Peyer's patch (tissue), 4 donors: Measurements from ENCODE around the gene SLC39A7. TPM values are rescaled to one million over a fixed set of nuclear protein-coding genes. Genes with fewer than 3 reads are reported as not detected.

ENCODE experiments used
- DNase-seq, 3 donors: peaks; one replicate each; pipeline ENCODE4 v3.0.0-alpha.2; 2017 to 2019
- H3K27ac ChIP-seq, 4 donors: fragments of 200-600 bp; sonication (generic); one replicate each; pipeline ENCODE4 v1.5.1; 2016 to 2019
- H3K27me3 ChIP-seq, 2 donors: fragments of 200-600 bp; sonication (generic); one replicate each; pipeline ENCODE4 v1.5.1; 2019
- H3K36me3 ChIP-seq, 3 donors: fragments of 200-600 bp; sonication (generic); one replicate each; pipeline ENCODE4 v1.5.1; 2016 to 2019
- H3K4me1 ChIP-seq, 4 donors: fragments of 200-600 bp; sonication (generic); one replicate each; pipeline ENCODE4 v1.5.1; 2016 to 2019
- H3K4me3 ChIP-seq, 4 donors: fragments of 200-600 bp; sonication (generic); 1 replicate in 3 of 4; 2 replicates in 1 of 4; pipeline ENCODE4 v1.5.1; 2016 to 2019; ENCODE audit warnings: mild to moderate bottlenecking in 1 of 4
- H3K9me3 ChIP-seq, 4 donors: fragments of 200-600 bp; sonication (generic); one replicate each; pipeline ENCODE4 v1.5.1; 2016 to 2019; ENCODE audit warnings: mild to moderate bottlenecking in 1 of 4
- POLR2A ChIP-seq, 2 donors: fragments of 450-650 bp; IDR thresholded peaks; one replicate each; pipeline ENCODE4 v1.5.1; 2017; ENCODE audit warnings: antibody characterized with exemption in 2 of 2, mild to moderate bottlenecking in 2 of 2, moderate library complexity in 2 of 2
- total RNA-seq, 4 donors: library from RNA; depleted of rRNA; stranded (reverse); fragments of >200 nt; gene quantifications; one replicate each; pipeline ENCODE4 v1.1.0, GENCODE V29; 2016
- TF ChIP-seq, protein P1 (sequence below), 6 experiments: fragments of 450-650 bp in 4 of 6; fragments of 200-600 bp in 2 of 6; sonication (generic) in 1 of 6; IDR thresholded peaks; one replicate each; pipeline ENCODE4 v1.5.1; 2017 to 2019; ENCODE audit warnings: antibody characterized with exemption in 6 of 6, mild to moderate bottlenecking in 3 of 6, moderate library complexity in 1 of 6

The SLC39A7 gene
- total RNA-seq, 4 donors from 2014 or later, result 33.8 to 99.0 (median 55.0) TPM

DNA sequence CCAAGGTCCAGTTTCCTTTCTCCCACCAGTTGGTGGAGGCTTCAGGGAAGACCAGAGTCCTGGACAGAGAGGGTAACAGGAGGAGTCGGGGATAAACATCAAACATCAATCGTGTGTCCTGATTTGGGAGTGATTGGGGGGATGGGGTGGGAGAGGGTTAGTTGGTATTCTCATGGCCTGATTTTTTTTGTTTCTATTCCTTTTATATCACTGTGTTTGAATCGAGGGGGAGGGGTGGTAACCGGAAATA, 3.4 kb downstream of the SLC39A7 start:
- peak overlapping the region; percentile 72 to 84 (median 77) for H3K27ac ChIP-seq
- no peak for DNase-seq
- H3K9me3 ChIP-seq, result no peaks in the 10 kb centered on the region
- peaks cover 0 to 19% (median 0%) of the 10 kb centered on the region in 3 donors for H3K36me3 ChIP-seq
- H3K4me1 ChIP-seq, result peaks cover 0 to 52% (median 27%) of the 10 kb centered on the region in 4 donors
- H3K27me3 ChIP-seq, result no peaks in the 10 kb centered on the region
- peak overlapping the region in 3 of 4 donors; percentile 74 to 84 (median 84) for H3K4me3 ChIP-seq
- no peak for TF ChIP-seq POLR2A (IDR thresholded peaks at IDR 0.05)
- TF ChIP-seq, protein P1, sequence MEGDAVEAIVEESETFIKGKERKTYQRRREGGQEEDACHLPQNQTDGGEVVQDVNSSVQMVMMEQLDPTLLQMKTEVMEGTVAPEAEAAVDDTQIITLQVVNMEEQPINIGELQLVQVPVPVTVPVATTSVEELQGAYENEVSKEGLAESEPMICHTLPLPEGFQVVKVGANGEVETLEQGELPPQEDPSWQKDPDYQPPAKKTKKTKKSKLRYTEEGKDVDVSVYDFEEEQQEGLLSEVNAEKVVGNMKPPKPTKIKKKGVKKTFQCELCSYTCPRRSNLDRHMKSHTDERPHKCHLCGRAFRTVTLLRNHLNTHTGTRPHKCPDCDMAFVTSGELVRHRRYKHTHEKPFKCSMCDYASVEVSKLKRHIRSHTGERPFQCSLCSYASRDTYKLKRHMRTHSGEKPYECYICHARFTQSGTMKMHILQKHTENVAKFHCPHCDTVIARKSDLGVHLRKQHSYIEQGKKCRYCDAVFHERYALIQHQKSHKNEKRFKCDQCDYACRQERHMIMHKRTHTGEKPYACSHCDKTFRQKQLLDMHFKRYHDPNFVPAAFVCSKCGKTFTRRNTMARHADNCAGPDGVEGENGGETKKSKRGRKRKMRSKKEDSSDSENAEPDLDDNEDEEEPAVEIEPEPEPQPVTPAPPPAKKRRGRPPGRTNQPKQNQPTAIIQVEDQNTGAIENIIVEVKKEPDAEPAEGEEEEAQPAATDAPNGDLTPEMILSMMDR (IDR thresholded peaks at IDR 0.05), result no peak

DNA sequence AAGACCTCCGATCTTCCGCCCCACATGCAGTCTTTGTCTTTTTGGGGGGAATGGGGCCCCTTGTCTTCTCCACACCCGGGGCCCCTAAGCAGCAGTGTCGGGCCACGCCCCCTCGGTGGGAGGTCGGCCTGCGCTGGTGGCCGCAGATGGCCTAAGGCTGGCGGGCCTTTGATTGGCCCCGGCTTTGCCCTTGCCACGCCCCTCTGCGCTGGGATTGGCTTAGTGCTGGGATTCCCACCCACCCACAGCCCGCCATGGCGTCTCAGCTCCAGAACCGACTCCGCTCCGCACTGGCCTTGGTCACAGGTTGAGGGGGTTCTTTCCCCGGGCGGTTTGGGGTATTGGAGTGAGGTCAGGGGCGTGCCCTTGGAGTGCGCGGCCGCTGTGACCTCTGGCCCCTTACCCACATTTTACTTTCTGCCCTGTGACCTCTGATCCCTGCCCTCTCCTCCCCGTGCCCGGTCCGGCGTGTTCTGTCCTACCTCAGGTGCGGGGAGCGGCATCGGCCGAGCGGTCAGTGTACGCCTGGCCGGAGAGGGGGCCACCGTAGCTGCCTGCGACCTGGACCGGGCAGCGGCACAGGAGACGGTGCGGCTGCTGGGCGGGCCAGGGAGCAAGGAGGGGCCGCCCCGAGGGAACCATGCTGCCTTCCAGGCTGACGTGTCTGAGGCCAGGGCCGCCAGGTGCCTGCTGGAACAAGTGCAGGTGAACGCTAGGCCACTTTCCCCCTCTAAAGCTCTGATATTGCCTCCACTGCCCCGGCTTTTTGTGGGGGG, 3.9 kb downstream of the SLC39A7 start, which contains the start of gene HSD17B8:
Gene HSD17B8 (plus strand): TSS at position 241 of the 776 bp plus-strand sequence. CDS start 14 bp downstream, at position 255.
- TF ChIP-seq POLR2A (IDR thresholded peaks at IDR 0.05), result peak; percentile 41 to 56
- TF ChIP-seq, protein P1 (IDR thresholded peaks at IDR 0.05), result peak in 1 of 6 experiments; percentile 6
- Histone ChIP-seq H3K36me3 (peaks cover 0 to 19% (median 0%) of the 10 kb centered on the region in 3 donors), H3K27ac (peak within 1 kb of the TSS; percentile 72 to 84 (median 77)), H3K9me3 (no peaks in the 10 kb centered on the region), H3K27me3 (no peaks in the 10 kb centered on the region), H3K4me3 (peak within 1 kb of the TSS; percentile 74 to 84 (median 83)), H3K4me1 (peaks cover 0 to 49% (median 24%) of the 10 kb centered on the region in 4 donors)
- DNase-seq, result peak; percentile 96 to 98 (median 97)

DNA sequence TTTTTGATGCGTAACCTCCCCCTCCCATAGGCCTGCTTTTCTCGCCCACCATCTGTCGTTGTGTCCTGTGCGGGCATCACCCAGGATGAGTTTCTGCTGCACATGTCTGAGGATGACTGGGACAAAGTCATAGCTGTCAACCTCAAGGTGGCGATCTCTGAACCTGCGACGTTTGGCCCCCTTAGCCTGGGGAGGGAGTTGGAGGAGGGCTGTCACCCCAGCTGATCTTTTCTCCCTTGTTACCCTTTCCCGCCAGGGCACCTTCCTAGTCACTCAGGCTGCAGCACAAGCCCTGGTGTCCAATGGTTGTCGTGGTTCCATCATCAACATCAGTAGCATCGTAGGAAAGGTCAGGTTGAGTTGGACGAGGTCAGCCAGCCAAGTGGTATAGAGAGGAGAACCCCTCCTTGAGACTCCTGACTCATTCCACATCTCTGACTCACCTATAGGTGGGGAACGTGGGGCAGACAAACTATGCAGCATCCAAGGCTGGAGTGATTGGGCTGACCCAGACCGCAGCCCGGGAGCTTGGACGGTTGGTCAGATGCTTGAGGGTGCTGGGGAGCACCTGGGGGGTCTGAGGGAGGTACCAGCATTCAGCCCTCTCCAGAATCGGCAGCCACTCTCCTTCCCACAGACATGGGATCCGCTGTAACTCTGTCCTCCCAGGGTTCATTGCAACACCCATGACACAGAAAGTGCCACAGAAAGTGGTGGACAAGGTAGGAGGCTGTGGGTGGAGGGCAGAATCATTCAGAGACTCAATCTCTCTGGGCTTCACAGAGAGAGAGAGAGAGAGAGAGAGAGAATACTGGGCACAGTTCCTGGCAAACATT, 4.7 kb downstream of the SLC39A7 start:
- peaks cover 0 to 46% (median 23%) of the 10 kb centered on the region in 4 donors for H3K4me1 ChIP-seq
- no peak for DNase-seq
- TF ChIP-seq, protein P1 (IDR thresholded peaks at IDR 0.05), result no peak
- no peak for TF ChIP-seq POLR2A (IDR thresholded peaks at IDR 0.05)

DNA sequence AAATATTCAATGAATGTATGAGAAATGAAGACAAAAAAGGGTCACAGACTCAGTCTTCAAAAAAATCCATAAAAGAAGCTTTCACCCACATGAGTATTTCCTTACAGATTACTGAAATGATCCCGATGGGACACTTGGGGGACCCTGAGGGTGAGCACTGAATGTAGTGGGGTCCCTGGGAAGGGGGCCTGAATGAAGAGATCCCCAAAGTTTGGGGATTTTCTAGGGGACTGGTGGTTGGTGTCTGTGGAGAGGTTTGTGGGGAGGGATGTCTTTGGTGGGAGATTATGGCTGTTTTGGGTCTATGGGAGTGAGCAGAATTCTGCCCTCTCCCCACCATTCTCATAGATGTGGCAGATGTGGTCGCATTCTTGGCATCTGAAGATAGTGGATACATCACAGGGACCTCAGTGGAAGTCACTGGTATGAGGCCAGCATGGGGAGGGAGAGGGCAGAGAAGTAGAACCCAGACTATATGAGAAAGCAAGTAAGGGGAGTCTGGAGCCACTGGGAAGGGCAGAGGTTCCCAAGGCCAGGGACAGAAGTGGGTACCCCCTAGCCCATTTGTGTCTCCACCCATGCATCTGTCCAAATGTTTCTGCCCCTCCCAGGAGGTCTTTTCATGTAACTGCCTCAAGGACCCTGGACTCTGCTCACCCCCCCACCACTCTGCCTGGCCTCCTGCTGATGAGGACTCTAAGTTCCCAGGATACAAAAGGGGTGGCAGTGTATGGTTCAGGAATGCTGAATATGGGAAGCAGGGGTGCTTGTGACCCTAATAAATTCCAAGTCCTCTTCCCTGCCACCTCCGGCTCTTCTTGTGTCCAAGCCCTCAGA, 5.6 kb downstream of the SLC39A7 start:
- peaks cover 0 to 46% (median 21%) of the 10 kb centered on the region in 4 donors for H3K4me1 ChIP-seq
- H3K36me3 ChIP-seq, result peaks cover 0 to 31% (median 0%) of the 10 kb centered on the region in 3 donors
- DNase-seq, result no peak
- no peaks in the 10 kb centered on the region for H3K9me3 ChIP-seq
- TF ChIP-seq, protein P1 (IDR thresholded peaks at IDR 0.05), result no peak
- TF ChIP-seq POLR2A (IDR thresholded peaks at IDR 0.05), result no peak
- H3K27ac ChIP-seq, result no peak overlapping the region
- H3K27me3 ChIP-seq, result no peaks in the 10 kb centered on the region
- no peak overlapping the region for H3K4me3 ChIP-seq

More for the DNA sequence above, 4.7 kb downstream of the SLC39A7 start:
- H3K4me3 ChIP-seq, result peak overlapping the region; percentile 74 to 84 (median 83)
- no peaks in the 10 kb centered on the region for H3K9me3 ChIP-seq
- H3K27me3 ChIP-seq, result no peaks in the 10 kb centered on the region
- H3K36me3 ChIP-seq, result peaks cover 0 to 27% (median 0%) of the 10 kb centered on the region in 3 donors
- H3K27ac ChIP-seq, result peak overlapping the region; percentile 72 to 84 (median 77)
